ENCODE data around the gene PRDM12.

The PRDM12 gene

GRCh38 chr9:130651752-130652151, 12.6 kb upstream of the PRDM12 start:
- no peak for TF ChIP-seq ZNF274 (IDR thresholded peaks at IDR 0.05; ENCODE audit: low read depth, low read length)
- H3K4me3 ChIP-seq (ENCODE audit: low read length) = no peak overlapping the region

- no peak overlapping the region for H3K4me3 ChIP-seq (ENCODE audit: low read length)
- TF ChIP-seq ZNF274 (IDR thresholded peaks at IDR 0.05; ENCODE audit: low read depth, low read length) = no peak
Observed at GRCh38 chr9:130654879-130655278, 9.5 kb upstream of the PRDM12 start.

- no peak for TF ChIP-seq ZNF274 (IDR thresholded peaks at IDR 0.05; ENCODE audit: low read depth, low read length)
- H3K4me3 ChIP-seq (ENCODE audit: low read length) = no peak overlapping the region
Observed at GRCh38 chr9:130658893-130659698, 5.3 kb upstream of the PRDM12 start.

GRCh38 chr9:130659699-130660248, 4.6 kb upstream of the PRDM12 start:
- no peak for TF ChIP-seq ZNF274 (IDR thresholded peaks at IDR 0.05; ENCODE audit: low read depth, low read length)
- no peak overlapping the region for H3K4me3 ChIP-seq (ENCODE audit: low read length)

- TF ChIP-seq ZNF274 (IDR thresholded peaks at IDR 0.05; ENCODE audit: low read depth, low read length) = no peak
- no peak overlapping the region for H3K4me3 ChIP-seq (ENCODE audit: low read length)
Observed at GRCh38 chr9:130660326-130660682, 4.1 kb upstream of the PRDM12 start.

- TF ChIP-seq ZNF274 (IDR thresholded peaks at IDR 0.05; ENCODE audit: low read depth, low read length) = no peak
- no peak overlapping the region for H3K4me3 ChIP-seq (ENCODE audit: low read length)
Observed at GRCh38 chr9:130660683-130661450, 3.5 kb upstream of the PRDM12 start.

- TF ChIP-seq ZNF274 (IDR thresholded peaks at IDR 0.05; ENCODE audit: low read depth, low read length) = no peak
Observed at GRCh38 chr9:130661451-130662098, 2.8 kb upstream of the PRDM12 start.

GRCh38 chr9:130662099-130662969, 2.1 kb upstream of the PRDM12 start:
- TF ChIP-seq ZNF274 (IDR thresholded peaks at IDR 0.05; ENCODE audit: low read depth, low read length) = no peak
- no peak overlapping the region for H3K4me3 ChIP-seq (ENCODE audit: low read length)

More at GRCh38 chr9:130661451-130662098, 2.8 kb upstream of the PRDM12 start:
- no peak overlapping the region for H3K4me3 ChIP-seq (ENCODE audit: low read length)

- TF ChIP-seq ZNF274 (IDR thresholded peaks at IDR 0.05; ENCODE audit: low read depth, low read length) = no peak
- no peak overlapping the region for H3K4me3 ChIP-seq (ENCODE audit: low read length)
Observed at GRCh38 chr9:130662970-130663257, 1.5 kb upstream of the PRDM12 start.

GRCh38 chr9:130663258-130663976, 977 bp upstream of the PRDM12 start:
- no peak overlapping the region for H3K4me3 ChIP-seq (ENCODE audit: low read length)
- no peak for TF ChIP-seq ZNF274 (IDR thresholded peaks at IDR 0.05; ENCODE audit: low read depth, low read length)

- no peak overlapping the region for H3K4me3 ChIP-seq (ENCODE audit: low read length)
- no peak for TF ChIP-seq ZNF274 (IDR thresholded peaks at IDR 0.05; ENCODE audit: low read depth, low read length)
Observed at GRCh38 chr9:130663977-130664250, 480 bp upstream of the PRDM12 start.

GRCh38 chr9:130665029-130665430, 636 bp downstream of the PRDM12 start:
- no peak for TF ChIP-seq ZNF274 (IDR thresholded peaks at IDR 0.05; ENCODE audit: low read depth, low read length)
- H3K4me3 ChIP-seq (ENCODE audit: low read length) = no peak overlapping the region
